H1 (cell line): ENCODE results near the gene PCDH9. TPM values are rescaled to one million over a fixed set of nuclear protein-coding genes. Genes with fewer than 3 reads are reported as not detected.

Experiments
- JUN ChIP-seq: IDR thresholded peaks from 2 replicates; pipeline ENCODE4 v1.6.1; 2011; ENCODE audit warnings: low read depth, mild to moderate bottlenecking, improper control_type of control experiment, low read length
- polyA plus RNA-seq, 7 experiments: library from polyadenylated mRNA; depleted of rRNA in 3 of 7; stranded (reverse) in 5 of 7; unstranded in 2 of 7; fragments of >200 nt in 5 of 7; fragments of 200-250 nt in 2 of 7; gene quantifications; 1 replicate in 5 of 7; 2 replicates in 1 of 7; 4 replicates in 1 of 7; pipeline versions ENCODE4 v1.2.1 to v1.2.3, GENCODE V29; 2011 to 2013; ENCODE audit warnings: missing spikeins in 2 of 7, mixed read lengths in 2 of 7
- total RNA-seq: library from RNA; stranded (reverse); fragmentation: NEBNext Ultra II Directional; extraction: Animal tissue kit (Norgen Biotek cat#: 25700); gene quantifications from 2 replicates; pipeline ENCODE4 v1.2.1, GENCODE V29; 2021

PCDH9 gene
- total and polyA plus RNA-seq, 2 of the 8 experiments (the other 6 are each of a cell fraction or from before 2014, with no cell fraction given): 0.12 to 0.60 TPM

GRCh38 chr13:66489586-66489985 lies 740.5 kb downstream of the PCDH9 start (continued):
- TF ChIP-seq JUN: no peak
